GM21381 (cell line): Measurements from ENCODE around the gene CA14.
"Not testable (repeated sequence)": the region's sequence is repeated elsewhere in the genome, so short reads cannot be mapped to it uniquely, and the experiment has no call there.

Experiments
- ATAC-seq: cut with Tn5 transposase; IDR thresholded peaks from one replicate; pipeline ENCODE4 v1.9.1; 2021; ENCODE audit warnings: mild to moderate bottlenecking, moderate library complexity; ENCODE audit not compliant: unreplicated experiment

CA14 gene

DNA sequence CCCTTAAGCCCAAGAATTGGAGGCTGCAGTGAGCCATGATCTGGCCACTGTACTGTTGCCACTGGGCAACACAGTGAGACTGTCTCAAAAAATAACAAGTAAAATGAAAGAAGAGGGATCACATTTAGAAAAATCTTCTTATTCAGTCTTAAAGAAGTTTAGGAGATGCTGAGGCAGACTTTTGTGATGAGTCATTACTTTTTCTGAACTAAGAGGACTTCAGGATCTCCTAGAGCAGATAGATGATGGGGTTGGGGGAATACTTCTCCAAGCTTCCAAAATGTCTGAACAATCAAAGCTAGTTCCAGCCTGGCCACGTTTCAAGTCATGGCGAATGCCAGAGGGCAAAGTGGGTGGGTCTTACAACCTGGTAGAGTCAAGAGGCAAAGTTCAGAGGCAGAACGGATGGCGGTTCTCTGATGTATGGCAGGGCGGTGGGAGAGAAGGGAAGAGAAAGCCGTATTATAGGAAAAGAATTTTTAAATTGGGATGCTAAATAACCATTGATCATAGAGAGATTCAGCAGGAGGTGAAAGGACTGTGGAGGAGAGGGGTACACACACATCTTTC is 22.6 kb downstream of the CA14 start:
- no peak for ATAC-seq

DNA sequence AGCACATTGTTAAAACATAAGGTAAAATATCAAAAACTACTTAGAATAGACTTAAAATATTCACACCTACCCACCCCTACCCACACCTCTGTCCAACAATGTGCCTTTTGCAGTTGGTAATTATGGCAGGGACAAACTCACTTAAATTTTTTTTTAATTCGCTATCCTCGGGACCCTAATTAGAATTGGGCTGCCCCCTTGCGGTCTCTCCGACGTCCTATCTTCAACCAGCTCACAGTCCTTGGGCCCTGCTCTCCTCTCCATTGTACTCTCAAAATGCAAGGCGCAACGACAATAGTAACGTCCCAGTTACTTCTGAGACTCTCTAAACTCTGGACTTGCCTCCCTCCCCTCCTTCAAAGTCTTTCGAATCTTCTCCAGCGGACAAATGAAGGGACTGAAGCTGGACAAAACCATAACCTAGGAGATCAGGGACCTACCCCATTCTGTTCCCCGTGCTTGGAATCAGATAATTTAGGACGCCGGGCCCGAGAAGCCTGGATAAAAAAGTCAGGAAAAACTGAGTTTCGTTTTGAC is 23.7 kb downstream of the CA14 start:
- ATAC-seq = no peak

DNA sequence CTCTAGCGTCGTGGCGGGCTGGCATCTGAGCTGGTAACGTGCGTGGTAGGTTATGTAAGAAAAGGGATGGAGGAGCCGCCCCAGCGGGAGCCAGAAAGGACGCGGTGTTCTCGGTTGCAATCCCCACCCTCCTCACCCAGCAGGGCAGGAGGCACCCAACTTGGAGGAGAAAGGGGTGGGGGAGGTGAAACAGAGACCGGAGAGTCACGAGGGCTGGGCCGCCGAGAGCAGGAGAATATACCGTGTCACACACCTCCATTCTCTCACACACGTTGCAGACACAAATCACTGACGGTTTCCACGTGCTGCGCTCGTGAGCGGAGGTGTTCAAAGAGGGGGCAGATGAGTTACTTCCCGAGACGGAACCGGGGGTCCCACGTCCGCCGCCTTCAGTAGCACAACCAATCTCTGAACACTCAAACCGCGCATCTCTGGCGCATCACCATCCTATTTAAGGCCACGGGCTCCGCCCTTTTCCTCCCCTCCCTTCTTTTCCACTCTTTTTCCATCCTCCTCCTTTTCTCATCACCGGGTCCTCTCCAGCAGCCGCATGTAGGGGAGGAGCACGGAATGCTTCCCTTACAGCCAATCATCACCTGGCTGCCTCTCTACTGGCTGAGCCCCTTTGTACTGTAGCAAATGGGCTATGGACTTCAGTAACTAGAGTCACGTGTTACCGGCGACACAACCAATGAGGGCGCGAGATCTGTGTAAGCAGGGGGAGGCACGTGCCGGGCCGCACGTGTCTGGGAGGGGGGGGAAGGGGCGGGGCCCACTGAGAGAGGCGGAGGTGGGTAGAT is 24.4 kb downstream of the CA14 start, which contains the start of gene CIART:
Gene CIART, plus strand, starts transcription at position 797 of the 800 bp plus-strand sequence. CDS start 714 bp downstream, outside the sequence.
- peak; percentile 68 for ATAC-seq

DNA sequence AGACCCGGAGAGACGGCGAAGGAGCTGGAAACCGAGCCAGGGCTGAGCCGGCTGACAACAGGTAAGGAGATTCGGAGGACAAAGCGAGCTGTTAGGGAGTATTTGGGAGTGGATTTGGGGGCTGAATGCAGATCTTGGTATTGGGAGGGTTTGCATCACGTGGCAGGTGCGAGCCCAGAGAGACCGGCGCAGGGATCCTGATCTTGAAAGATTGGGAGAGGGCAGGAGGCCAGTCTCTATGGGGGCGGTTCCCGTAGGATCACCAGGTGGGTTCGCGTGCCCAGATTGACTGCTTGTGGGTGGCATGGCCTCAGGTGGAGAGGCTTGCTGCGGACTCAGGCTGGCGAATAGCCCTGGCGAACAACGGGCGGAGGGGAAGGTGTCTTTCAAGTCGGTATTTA is 25.0 kb downstream of the CA14 start:
- ATAC-seq = no peak

DNA sequence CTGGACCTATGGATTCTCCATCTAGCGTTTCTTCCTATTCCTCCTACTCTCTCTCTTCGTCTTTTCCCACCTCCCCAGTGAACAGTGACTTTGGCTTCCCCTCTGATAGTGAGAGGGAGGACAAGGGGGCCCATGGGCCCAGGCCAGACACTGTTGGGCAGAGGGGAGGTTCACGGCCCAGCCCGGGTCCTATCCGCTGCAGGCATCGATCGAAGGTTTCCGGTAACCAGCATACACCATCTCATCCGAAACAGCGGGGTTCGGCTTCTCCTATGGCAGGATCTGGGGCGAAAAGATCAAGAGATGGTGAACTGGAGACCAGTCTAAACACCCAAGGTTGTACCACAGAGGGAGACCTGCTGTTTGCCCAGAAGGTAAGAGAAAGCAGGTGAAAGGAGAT is 25.7 kb downstream of the CA14 start:
- ATAC-seq = no peak

DNA sequence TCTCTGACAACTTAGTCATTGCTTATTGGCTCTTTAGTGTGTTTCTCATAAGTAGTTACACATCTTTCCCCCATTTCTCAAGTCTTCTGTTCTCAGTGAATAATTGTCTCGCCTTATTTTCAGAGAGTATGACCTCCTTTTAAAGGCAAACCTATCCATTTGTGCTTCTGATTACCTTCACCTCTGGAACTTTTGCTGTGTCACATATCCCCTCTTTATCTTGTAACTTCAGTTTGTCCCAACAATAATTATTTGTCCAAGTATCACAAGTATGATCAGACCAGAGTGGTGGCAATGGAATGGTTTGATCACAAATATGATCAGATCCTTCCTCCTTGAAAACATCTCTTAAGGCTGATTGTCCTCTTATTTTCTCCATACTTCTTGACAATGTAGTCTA is 30.8 kb downstream of the CA14 start:
- no peak for ATAC-seq

DNA sequence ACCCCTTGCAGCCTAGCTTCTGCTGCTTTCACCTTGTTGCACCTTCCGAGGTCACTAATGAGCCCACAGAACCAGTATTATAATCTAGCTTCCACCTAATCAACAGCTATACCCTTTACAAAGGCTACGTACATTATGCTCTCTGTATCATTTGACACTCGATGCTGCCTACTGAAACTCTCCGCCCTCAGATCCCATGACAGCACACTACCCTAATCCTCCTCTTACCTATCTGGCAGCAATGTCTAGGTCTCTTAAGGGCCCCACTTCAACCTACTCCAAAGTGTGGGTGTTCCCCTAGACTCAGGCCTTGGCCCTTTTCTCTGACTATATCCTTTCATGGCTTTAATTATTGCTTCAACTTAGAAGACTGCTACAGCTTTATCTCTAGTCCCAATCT is 31.2 kb downstream of the CA14 start:
- ATAC-seq = no peak

DNA sequence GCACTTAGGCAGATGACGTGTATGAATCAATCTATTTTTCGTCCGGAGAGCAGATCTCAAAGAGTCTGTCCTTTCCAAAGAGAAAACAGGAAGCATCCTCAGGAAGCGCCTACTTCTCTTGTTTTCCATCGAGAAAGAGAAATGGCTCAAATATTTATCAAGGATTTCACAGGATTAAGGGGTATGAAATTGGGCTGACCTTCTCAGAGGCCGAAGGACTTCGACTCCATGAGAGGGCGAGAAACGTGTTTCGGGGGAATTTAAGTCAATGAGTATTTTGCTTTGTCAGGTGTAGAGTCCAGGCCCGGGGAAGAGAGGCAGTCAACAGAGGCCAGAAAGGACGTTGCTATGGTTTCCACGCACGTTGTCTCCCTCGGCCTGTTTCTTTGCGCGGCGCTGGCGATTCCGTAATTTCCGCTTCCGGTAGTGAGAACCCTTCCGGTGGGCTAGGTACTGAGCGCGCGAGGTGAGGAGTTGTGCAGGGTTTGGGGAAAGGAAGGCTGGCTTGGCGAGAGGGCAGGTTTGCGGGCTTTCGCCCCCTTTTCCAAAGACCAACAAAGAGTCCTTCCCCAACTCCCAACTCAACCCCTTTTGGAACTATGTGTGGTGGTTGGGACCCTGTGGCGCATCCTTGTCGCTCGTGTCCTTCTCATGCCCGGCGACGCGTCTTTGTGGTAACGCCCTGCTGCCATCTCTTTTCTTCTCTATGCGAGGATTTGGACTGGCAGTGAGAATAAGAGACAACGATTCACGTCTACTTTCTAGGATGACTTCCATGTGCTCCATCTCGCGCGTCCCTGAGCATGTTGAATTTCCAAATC is 36.1 kb downstream of the CA14 start, which contains the start of gene MRPS21:
Gene MRPS21, plus strand, starts transcription at position 429 of the 821 bp plus-strand sequence. CDS start 506 bp downstream, outside the sequence.
- ATAC-seq = peak; percentile 98

DNA sequence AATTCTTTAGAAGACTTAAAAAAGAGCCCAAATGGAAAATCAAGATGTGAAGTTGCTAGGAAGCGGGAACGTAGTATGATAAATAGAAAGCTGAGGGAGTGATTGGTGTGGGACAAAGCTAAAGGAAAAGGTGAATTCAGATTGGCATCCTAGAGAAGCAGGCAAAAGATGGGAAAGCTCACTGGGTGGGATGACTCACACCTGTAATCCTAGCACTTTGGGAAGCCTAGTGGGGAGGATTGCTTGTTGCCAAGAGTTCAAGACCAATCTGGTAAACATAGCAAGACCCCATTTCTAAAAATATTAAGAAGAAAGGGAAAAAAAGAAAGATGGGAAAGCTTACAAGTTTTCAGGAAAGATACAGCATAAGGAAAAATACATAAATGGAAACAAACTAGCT is 37.9 kb downstream of the CA14 start:
- ATAC-seq = no peak

DNA sequence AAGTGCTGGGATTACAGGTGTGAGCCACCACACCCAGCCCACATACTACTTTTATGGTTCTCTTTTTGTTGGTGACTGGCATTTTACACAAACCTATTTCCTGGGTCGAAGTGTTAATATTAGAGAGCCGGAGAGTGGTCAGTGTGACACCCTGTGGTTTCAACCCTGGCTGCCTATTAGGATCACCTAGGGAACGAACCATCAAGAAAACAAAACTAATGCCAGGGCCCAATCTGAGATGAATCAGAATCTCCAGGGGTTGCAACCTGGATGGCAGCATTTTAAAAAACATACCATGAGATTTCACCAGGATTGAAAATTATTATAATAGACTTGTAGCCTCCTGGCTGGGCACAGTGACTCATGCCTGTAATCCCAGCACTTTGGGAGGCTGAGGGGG is 42.1 kb downstream of the CA14 start:
- ATAC-seq = no peak

DNA sequence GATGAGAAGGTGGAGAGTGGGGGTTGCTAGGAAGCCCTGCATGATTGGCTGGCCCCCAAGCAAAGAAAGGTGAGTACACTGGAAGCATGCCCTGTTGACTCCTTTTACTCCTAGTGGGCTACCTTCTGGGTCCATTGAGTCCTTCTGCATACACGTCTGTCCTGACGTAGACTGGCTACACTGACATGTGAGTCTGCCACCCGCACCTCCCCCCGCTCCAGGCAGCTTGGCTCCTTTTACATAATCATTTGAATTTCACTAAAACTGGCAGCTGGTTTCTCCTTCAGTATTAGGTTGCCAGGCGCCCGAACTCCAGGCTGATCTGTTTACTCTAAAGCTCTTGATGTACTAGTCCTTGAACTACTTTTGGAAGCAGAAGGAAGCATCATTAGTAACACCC is 44.8 kb downstream of the CA14 start:
- ATAC-seq = no peak

DNA sequence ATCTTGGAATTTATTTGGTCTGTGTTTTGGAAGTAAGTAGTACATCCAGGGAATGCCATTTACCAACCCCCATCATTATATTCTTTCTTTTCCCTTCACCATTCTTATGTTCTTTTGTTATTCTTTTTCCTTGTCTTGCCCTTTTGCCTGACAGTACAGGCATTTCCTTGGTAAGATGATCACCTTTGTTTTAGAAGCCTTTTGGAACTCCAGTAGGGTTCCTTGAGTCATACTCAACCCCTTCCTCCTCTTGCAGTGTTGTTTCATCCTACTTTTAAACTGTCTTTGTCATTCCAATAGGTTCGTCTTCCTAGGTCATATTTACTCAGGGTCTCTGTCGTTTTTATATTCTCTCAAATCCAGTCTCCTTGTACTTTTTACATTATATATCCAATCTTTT is 45.3 kb downstream of the CA14 start:
- no peak for ATAC-seq

DNA sequence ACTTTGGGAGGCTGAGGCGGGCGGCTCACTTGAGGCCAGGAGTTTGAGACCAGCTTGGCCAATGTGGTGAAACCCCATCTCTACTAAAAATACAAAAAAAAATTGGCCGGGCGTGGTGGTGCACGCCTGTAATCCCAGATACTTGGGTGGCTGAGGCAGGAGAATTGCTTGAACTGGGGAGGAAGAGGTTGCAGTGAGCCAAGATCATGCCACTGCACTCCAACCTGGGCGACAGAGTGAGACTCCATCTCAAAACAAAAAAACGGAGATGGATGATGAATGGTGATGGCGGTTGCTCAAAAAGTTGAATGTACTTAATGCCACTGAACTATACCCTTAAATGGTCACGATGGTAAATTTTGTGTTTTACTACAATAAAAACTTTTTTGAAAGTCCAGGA is 51.0 kb downstream of the CA14 start:
- not testable (repeated sequence) for ATAC-seq

DNA sequence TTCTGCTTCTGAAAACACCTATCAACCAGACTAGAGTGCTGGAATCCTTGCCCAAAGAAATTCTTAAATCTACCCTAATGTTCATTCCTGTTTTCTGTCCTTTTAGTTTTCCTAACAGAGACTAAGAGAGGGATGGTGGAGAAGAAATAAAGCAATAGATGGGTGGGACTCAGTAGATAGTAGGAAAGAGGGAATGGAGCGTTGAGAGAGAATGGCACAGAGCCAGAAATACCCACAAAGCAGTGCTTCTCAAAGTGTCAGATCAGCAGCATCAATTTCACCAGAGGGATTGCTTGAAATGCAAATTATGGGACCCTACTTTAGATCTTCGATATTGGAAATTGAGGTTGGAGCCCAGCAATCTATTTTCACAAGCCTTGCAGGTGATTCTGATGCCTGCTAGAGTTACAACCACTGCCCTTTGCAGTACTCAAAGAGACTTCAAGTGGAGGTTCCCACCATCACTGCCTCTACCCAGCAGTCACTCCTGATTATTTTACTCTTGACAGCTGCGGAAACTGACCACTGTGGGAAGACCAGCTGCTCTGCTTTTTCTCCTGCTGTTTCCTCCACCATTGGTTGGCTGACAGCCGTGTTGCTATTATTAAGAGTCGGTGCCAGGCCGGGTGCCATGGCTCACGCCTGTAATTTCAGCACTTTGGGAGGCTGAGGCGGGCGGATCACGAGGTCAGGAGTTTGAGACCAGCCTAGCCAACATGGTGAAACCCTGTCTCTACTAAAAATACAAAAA is 52.4 kb downstream of the CA14 start:
- ATAC-seq = no peak

DNA sequence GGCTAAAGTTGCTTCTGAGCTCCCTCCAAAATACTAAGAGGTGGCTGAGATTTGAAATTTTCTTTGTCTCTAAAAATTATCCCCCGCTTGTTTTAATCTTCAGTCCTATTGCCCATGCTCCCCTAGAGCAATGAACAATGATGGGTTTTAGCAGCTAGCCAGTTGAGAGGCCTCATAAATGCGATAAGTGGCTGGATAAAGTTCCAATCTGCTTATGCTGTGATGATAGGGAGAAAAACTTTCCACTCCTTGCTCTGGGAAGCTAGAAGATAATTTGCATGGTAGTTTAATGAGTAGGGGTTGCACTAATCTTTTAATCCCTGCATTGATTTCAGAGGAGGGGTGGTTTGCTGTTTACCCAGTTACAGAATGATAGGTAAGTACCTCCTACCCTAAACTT is 54.2 kb downstream of the CA14 start:
- no peak for ATAC-seq
